HEK293T (cell line): ENCODE data around the gene FAM3D.

Experiments used
- CTCF ChIA-PET: fragments of 350-600 bp; formaldehyde crosslinking; extraction: SDS; loops from one replicate; lab custom pipeline; 2021; ENCODE audit warnings: antibody characterized with exemption, inconsistent platforms; lab: Yijun Ruan, JAX
- POLR2A ChIA-PET: fragments of 350-600 bp; formaldehyde crosslinking; extraction: SDS; loops from one replicate; lab custom pipeline; 2020; ENCODE audit warnings: antibody characterized with exemption, inconsistent platforms; lab: Yijun Ruan, JAX
- DNase-seq: peaks from one replicate; pipeline ENCODE4 v3.0.0; 2012; ENCODE audit warnings: mixed read lengths; ENCODE audit errors: extremely low spot score
- ARNT ChIP-seq: fragments of 450-650 bp; IDR thresholded peaks from 2 replicates; pipeline ENCODE4 v1.6.1; 2017; ENCODE audit warnings: mild to moderate bottlenecking
- BHLHE40 ChIP-seq: fragments of 450-650 bp; IDR thresholded peaks from 2 replicates; pipeline ENCODE4 v1.6.1; 2016; ENCODE audit warnings: mild to moderate bottlenecking, moderate library complexity, borderline replicate concordance
- CTBP1 ChIP-seq: fragments of 450-650 bp; IDR thresholded peaks from 2 replicates; pipeline ENCODE4 v1.6.1; 2016; ENCODE audit warnings: borderline replicate concordance
- ELF4 ChIP-seq: fragments of 450-650 bp; IDR thresholded peaks from 2 replicates; pipeline ENCODE4 v1.6.1; 2017; ENCODE audit warnings: antibody characterized with exemption
- FOXA1 ChIP-seq: fragments of 450-650 bp; IDR thresholded peaks from 2 replicates; pipeline ENCODE4 v1.6.1; 2016; ENCODE audit warnings: mild to moderate bottlenecking
- FOXK2 ChIP-seq: fragments of 450-650 bp; IDR thresholded peaks from 2 replicates; pipeline ENCODE4 v1.6.1; 2016; ENCODE audit warnings: mild to moderate bottlenecking
- FOXM1 ChIP-seq: fragments of 450-650 bp; IDR thresholded peaks from 2 replicates; pipeline ENCODE4 v1.6.1; 2017; ENCODE audit warnings: mild to moderate bottlenecking, borderline replicate concordance
- HDGF ChIP-seq: fragments of 450-650 bp; IDR thresholded peaks from 2 replicates; pipeline ENCODE4 v1.6.1; 2017; ENCODE audit warnings: antibody characterized with exemption, borderline replicate concordance
- L3MBTL2 ChIP-seq: fragments of 450-650 bp; conservative IDR thresholded peaks from 2 replicates; pipeline ENCODE4 v1.6.1; 2016; ENCODE audit warnings: mild to moderate bottlenecking
- LEF1 ChIP-seq: fragments of 450-650 bp; IDR thresholded peaks from 2 replicates; pipeline ENCODE4 v1.6.1; 2017; ENCODE audit warnings: mild to moderate bottlenecking, borderline replicate concordance
- NFRKB ChIP-seq: fragments of 450-650 bp; IDR thresholded peaks from 2 replicates; pipeline ENCODE4 v1.6.1; 2016; ENCODE audit warnings: mild to moderate bottlenecking, moderate library complexity
- PKNOX1 ChIP-seq: fragments of 450-650 bp; IDR thresholded peaks from 2 replicates; pipeline ENCODE4 v1.6.1; 2016
- SP1 ChIP-seq: fragments of 450-650 bp; IDR thresholded peaks from 2 replicates; pipeline ENCODE4 v1.6.1; 2017
- SUZ12 ChIP-seq: fragments of 450-650 bp; IDR thresholded peaks from 2 replicates; pipeline ENCODE4 v1.6.1; 2016; ENCODE audit warnings: mild to moderate bottlenecking
- TARDBP ChIP-seq: fragments of 450-650 bp; IDR thresholded peaks from 2 replicates; pipeline ENCODE4 v1.6.1; 2016
- ZNF384 ChIP-seq: fragments of 450-650 bp; IDR thresholded peaks from 2 replicates; pipeline ENCODE4 v1.6.1; 2016

Gene FAM3D

GRCh38 chr3:58604031-58604430, 62.5 kb downstream of the FAM3D start:
- ChIA-PET CTCF (no interaction called here), POLR2A (no interaction called here)

GRCh38 chr3:58603606-58604005, 63.0 kb downstream of the FAM3D start:
- TF ChIP-seq ZNF384 (no peak), TARDBP (no peak), NFRKB (no peak), FOXA1 (no peak), L3MBTL2 (no peak), ELF4 (no peak), FOXK2 (no peak), SUZ12 (no peak), HDGF (no peak), CTBP1 (no peak), FOXM1 (no peak), ARNT (no peak), BHLHE40 (no peak), SP1 (no peak), LEF1 (no peak), PKNOX1 (no peak)
- POLR2A ChIA-PET: no interaction called here
- DNase-seq: no peak
- CTCF ChIA-PET: no interaction called here

More at GRCh38 chr3:58604031-58604430, 62.5 kb downstream of the FAM3D start:
- no peak for TF ChIP-seq ARNT
- TF ChIP-seq FOXM1: no peak
- no peak for TF ChIP-seq FOXK2
- no peak for TF ChIP-seq HDGF
- no peak for TF ChIP-seq SUZ12
- no peak for TF ChIP-seq BHLHE40
- no peak for TF ChIP-seq TARDBP
- no peak for TF ChIP-seq FOXA1
- TF ChIP-seq NFRKB: no peak
- no peak for TF ChIP-seq ZNF384
- no peak for TF ChIP-seq SP1
- no peak for TF ChIP-seq ELF4
- TF ChIP-seq LEF1: no peak
- no peak for TF ChIP-seq PKNOX1
- TF ChIP-seq L3MBTL2: no peak
- TF ChIP-seq CTBP1: no peak
- no peak for DNase-seq

GRCh38 chr3:58597770-58598310, 68.7 kb downstream of the FAM3D start:
- no peak for TF ChIP-seq FOXK2
- no peak for TF ChIP-seq HDGF
- no peak for TF ChIP-seq CTBP1
- no peak for TF ChIP-seq ARNT
- TF ChIP-seq ELF4: no peak
- no peak for TF ChIP-seq TARDBP
- no peak for TF ChIP-seq SP1
- DNase-seq: no peak
- POLR2A ChIA-PET: no interaction called here
- CTCF ChIA-PET: no interaction called here

GRCh38 chr3:58596834-58597518, 69.6 kb downstream of the FAM3D start:
- POLR2A ChIA-PET: no interaction called here
- TF ChIP-seq BHLHE40 (no peak), LEF1 (no peak), SP1 (no peak), FOXK2 (no peak), PKNOX1 (no peak), ELF4 (no peak), NFRKB (no peak), L3MBTL2 (no peak)
- no peak for DNase-seq
- CTCF ChIA-PET: no interaction called here

- ChIA-PET CTCF (no interaction called here), POLR2A (no interaction called here)
- DNase-seq: no peak
- no peak for TF ChIP-seq SUZ12
- no peak for TF ChIP-seq HDGF
- no peak for TF ChIP-seq ARNT
Measured at GRCh38 chr3:58594117-58594516, 72.5 kb downstream of the FAM3D start.

GRCh38 chr3:58591517-58592510, 74.8 kb downstream of the FAM3D start:
- no peak for DNase-seq
- ChIA-PET CTCF (no interaction called here), POLR2A (no interaction called here)
- TF ChIP-seq FOXM1 (no peak), ZNF384 (no peak), ARNT (no peak), L3MBTL2 (no peak), HDGF (no peak), ELF4 (no peak), BHLHE40 (no peak), CTBP1 (no peak), FOXK2 (no peak), NFRKB (no peak), SUZ12 (no peak), LEF1 (no peak), TARDBP (no peak), FOXA1 (no peak), PKNOX1 (no peak), SP1 (no peak)
